ENCODE measurements around the gene POLR1E.

DNA sequence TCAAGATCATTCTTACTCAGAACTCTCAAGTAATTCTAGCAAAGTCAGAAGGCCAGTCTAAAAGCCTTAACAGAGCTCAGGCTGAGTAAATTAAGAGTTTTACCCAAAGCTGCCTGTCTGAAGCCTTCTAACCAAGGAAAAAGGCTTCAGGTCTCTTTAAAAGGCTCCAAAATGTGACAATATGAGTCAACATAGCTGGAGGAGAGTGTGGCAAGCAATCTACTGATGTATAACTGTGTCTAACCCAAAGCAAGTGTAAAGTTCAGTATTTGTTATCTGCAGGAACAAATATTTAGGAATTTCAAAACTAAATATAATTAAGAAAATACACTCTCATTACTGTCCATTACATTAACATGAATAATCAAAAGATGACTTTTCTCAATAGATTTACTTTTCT is 31.5 kb upstream of the POLR1E start:
- TF ChIP-seq, protein P1, sequence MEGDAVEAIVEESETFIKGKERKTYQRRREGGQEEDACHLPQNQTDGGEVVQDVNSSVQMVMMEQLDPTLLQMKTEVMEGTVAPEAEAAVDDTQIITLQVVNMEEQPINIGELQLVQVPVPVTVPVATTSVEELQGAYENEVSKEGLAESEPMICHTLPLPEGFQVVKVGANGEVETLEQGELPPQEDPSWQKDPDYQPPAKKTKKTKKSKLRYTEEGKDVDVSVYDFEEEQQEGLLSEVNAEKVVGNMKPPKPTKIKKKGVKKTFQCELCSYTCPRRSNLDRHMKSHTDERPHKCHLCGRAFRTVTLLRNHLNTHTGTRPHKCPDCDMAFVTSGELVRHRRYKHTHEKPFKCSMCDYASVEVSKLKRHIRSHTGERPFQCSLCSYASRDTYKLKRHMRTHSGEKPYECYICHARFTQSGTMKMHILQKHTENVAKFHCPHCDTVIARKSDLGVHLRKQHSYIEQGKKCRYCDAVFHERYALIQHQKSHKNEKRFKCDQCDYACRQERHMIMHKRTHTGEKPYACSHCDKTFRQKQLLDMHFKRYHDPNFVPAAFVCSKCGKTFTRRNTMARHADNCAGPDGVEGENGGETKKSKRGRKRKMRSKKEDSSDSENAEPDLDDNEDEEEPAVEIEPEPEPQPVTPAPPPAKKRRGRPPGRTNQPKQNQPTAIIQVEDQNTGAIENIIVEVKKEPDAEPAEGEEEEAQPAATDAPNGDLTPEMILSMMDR (IDR thresholded peaks at IDR 0.05): no peak
- TF ChIP-seq EZH2 (IDR thresholded peaks at IDR 0.05): no peak
